HuH-7 (cell line): Measurements from ENCODE around the gene NR3C2.

Experiments used
- DNase-seq: peaks from one replicate; pipeline ENCODE4 v3.0.0; 2011; ENCODE audit warnings: low spot score

NR3C2 gene

DNA sequence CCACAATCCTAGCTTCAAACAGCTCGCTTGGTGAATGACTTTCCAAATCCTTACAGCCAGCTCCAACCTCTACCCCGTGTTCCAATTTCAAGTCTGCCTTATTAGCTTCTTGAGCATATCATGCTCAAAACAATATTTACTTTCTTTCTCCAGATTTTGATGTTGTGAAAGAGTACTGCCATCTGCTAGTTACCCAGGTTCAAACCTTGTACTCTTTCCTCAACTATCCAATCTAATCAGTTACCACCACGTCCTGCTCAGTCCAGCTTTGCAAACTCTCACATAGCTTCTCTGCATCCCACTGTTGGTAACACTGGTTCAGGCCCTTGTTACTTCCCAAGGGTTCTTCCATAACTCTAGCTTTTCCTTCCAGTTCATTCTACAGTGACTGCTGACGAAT, 179.1 kb downstream of the NR3C2 start:
- DNase-seq = no peak

DNA sequence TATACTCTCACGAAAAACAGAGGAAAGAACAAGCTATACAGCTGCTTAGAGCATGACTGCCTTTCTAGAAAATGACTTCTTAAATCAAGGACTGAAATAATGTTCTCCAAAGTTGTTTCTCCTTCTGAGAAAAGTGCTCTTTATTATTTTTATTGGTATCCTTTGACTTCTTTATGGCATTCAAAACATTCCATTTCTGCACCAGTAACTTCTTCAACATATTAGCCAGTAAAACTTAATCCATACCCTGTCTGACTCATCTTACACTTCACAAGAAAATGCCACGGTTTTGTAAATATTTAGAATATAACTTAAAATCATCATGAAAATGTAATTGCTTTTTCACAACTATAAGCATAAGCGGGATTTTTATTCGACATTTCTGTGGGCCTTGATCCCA, 180.4 kb downstream of the NR3C2 start:
- no peak for DNase-seq

DNA sequence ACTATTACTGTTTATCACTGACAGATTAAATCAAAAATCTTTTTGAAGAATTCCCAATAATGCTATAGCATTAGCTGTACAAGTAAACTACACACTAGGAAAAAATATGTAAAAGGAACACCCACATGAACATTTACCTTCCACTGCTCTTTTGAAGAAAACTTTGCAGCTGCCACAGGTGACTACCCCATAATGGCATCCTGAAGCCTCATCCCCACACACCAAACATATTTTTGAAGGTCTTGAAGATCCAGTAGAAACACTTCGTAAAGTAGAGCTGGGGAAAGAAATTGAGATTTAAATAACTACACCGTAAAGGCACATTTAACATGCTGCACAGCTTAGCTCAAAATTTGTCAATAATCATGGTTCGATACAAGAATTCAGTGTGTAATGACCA, 182.4 kb downstream of the NR3C2 start:
- no peak for DNase-seq

DNA sequence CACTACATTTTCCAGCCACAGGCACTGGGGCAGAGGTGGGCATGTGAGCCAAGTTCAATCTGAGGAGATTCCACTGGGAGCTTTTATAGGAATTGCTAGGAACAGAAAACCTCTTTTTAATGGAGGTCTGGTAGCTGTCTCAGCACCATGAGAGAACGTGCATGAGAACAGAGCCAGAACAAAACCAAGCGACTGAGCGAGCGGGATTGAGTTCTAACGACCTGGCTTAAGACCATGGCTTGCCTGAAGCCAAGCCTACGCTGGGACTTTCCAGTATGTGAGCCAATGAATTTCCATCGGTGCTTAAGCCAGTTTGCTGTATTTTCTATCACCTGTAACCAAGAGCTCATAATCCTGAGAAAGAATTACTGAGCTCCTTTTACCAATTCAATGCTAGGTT, 183.7 kb downstream of the NR3C2 start:
- no peak for DNase-seq

DNA sequence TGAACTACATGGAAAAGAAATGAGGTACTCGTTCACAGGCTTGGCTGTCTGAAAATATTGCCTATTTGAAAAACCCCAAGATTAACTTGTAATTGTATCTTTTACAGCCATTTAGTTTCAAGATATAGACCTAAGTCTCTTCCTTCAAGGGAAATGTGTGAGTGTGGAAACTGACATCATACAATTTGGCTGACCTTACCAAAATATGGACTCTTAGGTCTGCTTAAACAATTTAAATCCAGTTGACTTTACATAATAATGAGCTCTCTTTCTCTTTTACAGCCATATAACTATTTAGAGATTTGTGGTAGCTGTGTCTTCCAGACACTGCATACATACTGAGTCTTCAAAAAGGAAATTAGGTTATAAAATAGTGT, 186.9 kb downstream of the NR3C2 start:
- DNase-seq = no peak

DNA sequence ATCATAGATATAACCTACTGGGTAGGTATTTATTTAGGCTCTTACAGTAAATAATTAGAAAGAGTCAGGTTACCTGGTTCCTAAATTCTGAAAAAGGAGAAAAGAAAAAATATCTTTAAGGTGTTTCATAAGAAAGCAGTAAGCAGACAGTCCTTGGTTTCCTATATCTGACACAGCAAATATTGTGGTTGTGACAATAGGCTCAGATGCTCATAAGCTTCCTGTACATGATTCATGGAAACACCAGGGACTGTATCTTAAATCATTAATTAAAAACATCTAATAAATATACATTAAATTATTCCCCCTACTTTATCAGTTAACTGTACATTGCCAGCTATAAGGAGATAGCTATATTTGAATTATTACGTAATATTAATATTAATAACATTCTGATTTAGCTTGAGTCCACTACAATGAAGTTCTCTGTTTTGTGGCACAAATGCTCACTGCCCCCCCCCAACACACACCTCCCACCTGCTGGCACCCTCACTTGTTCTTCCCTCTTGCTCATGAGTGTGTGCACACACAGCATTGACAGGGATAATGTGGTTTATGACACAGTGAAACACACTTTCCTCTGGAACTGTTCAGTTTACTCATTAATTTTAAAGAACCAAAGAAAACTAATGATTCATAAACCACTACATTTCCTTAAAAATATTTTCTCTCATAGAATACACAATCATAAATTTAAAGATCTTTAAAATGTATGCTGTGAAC, 187.4 kb downstream of the NR3C2 start:
- DNase-seq = no peak

DNA sequence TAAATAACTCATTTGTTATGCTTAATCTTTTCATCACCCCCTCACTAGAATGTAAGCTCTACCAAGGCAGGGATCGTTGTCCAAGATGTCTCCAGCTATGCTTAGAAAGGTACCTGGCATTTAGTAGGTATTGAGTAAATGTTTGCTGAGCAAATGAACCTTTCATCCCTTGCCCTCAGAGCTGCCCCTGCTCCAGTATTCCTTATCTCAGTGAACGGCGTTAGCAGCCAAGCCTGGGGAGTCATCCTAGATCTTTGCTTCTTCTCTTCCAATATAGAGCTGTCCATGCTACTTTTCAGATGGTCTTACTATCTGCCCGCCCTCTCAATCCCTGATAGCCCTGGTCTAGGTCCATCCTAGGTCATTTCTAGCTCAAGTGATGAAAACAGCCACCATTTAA, 188.4 kb downstream of the NR3C2 start:
- no peak for DNase-seq

DNA sequence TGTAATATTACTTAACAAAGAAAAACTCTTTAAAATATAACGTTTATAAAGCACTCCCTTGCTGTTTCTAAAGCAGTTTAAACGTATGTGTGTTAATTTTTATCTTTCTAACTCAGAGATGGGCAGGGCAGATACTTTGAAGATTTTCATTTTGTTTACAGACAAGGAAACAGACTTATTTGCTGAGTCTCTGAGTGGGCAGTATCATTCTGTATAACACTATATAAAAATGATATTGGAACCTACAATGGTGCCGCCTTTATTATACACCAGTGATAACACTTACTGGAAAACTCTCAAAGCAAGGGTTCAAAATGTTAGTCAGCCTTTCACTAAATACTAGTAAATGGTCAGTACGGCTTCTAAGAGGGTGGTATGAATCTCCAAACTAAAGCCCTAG, 193.4 kb downstream of the NR3C2 start:
- DNase-seq = no peak

DNA sequence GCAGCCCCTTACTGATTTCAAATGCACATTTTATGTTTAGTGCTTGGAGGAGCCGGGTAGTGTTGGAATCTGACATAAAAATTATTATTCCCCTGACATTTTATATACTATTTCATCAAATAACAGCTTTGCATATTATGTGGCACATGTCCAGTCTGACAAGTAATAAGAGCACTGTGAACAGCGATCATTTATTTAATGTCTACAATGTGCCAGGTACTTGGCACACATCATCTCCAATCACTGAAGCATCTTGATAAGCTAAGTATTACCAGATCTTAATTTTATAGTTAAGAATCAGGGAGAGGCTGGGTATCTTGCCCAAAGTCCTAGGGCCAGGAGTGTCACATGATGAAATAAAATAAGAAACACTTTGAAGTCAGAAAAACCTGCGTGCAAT, 197.2 kb downstream of the NR3C2 start:
- no peak for DNase-seq

DNA sequence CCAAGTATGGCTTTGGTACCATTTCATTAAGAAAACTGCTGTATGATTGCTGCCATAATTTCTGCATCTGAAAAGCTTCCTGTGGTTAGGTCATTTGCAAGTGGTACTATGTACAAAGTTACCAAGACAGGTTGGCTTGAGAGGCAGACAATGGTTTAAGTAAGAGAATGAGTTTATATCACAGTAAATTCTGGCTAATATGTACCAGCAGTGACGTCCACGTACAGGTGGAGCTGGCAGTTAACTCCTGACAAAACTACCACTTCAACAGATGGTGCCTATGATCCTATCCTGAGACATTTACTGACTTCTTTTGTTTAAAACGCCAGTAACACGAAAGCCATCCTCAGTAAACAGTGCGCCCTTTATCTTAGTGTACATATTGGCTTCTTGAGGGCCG, 198.4 kb downstream of the NR3C2 start:
- DNase-seq = no peak

DNA sequence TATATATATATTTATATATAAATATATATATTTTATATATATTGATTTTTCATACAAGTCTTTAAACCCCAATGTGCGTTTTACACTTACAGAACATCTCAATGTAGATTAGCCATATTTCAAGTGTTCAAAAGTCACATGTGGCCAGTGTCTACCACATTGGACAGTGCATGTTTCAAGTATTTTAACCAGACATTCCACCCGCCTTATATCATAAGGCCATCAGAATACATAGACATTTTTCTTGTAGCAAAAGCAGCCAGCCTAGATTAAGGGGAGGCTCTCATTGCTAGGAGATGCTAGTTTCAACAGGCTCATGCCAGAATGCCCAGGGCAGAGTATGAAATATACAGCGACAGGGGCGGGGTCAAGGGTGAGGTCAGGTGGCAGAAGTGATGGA, 202.0 kb downstream of the NR3C2 start:
- DNase-seq = no peak

DNA sequence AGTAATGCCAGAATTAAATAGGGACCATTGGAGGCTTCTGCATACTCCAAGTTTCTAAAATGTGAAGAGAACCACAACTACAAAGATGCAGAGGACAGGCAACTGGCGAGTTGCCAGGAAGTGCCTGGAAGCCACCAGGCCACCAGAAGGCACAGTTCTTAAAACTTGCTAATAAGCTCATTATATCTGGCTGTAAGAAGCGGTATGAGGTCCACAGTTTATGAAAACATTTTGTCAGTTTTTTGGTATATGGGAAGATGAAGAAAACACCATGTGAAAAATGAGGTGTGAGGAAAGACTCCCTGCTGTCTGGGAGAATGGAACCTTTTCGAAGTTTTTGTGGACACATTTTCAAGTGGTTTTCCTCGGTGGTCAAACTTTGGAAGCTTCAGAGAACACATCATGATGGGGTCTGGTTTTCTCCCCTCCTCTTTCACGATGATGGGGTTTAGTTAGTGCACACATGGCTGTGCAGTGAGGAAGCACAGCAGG, 202.7 kb downstream of the NR3C2 start:
- DNase-seq = no peak

DNA sequence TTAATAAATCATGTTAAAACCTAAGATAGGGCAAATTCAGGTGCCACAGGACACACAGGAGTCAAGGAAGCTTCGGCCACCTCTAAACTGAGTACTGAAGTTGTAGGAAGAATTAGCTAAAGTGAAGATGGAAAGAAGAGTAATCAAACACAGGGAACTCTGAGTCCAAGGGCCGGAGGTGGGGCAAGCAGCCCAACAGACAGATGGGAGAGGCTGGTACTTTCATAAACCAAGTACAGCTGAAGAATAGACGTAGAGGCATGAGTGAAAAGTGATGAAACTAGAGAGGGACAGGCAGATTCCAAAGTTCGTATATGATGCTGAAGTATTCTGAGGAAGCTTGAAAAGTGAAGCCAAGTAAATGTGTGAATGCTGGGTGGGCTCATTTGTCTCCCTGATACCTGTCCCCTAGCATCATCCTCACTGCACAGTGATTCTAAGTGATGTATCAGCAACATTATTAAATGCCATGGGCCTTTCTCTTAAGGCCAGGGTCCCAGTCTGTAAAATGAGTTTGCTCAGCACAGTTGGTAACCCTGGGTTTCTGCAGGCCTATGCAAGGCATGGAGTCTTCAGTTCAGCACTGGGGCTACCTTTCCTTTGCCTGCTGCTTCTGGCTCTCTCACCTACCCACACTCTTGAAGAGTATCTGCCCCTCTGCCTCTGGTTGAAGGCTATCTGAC, 203.3 kb downstream of the NR3C2 start:
- DNase-seq = no peak

DNA sequence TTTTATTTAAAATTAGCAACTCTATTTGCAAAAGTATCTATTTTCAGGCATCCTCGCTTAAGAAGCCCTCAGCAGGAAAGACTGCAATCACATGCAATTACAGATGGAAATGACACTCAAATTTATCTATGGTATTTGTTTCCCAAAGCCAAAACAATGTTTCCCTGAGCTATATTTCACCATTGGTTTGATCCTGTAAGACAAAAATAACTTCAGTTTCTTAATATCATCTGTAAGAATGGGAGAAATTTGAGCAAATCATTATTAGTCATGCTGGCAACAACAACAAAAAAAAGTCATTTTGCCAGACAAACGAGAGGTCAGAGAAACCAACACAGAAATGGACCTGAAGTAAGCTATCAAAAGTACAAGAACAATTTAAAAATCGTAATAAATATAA, 204.1 kb downstream of the NR3C2 start:
- DNase-seq = no peak

DNA sequence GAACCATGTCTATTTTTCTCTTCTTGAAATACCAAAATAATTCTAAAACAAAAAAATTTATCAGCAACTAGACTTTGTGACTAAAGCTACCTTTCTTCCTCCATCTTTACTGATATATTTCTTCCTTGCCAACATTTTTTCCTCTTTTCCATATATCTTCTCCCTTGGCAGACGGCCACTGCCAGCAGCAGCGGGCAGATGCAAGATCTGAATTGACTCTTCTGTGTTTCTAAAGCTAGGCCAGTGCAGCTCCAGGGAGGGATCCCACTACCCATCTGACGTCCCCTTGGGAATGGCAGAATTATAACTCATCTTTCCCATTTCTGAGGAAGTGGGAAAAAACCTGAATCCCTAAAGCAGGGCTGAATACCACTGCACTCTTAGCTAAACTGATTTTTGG, 206.4 kb downstream of the NR3C2 start:
- no peak for DNase-seq

DNA sequence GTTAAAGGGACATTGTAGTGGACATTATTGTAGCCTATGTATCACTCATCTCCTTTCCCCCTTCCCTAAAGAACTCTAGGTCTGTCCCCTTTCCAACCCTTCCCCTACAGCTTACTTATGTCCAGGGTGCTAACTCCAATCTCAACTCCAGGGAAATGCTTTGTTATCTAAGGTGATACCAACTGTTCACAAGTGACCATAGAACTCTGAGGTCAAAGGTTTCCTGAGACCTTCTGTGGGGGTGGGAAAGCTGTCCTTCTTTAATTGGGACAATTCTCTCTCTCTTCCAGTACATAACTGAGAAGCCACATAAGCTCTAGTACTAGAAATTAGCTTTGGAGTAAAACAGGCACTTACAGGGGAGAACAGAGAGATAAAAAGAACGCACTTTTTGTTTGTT, 212.4 kb downstream of the NR3C2 start:
- no peak for DNase-seq

DNA sequence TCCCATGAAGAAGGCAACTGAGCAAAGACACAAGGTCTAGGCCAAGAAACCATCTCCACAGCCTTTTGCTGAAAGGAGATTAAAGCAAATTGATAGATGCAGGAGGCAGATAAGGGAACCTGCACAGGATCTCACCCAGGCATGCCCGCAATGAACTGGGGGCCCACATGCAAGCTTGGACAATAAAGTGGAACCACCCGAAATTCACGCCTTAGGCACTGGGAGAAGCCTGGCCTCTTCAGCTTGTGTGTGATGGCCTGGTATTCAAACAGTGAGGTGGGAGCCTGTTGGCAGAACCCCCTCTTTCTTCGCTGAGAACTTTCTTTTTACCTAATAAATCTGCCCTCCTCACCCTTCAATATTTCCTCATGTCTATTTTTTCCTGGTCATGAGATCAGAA, 213.2 kb downstream of the NR3C2 start:
- no peak for DNase-seq

DNA sequence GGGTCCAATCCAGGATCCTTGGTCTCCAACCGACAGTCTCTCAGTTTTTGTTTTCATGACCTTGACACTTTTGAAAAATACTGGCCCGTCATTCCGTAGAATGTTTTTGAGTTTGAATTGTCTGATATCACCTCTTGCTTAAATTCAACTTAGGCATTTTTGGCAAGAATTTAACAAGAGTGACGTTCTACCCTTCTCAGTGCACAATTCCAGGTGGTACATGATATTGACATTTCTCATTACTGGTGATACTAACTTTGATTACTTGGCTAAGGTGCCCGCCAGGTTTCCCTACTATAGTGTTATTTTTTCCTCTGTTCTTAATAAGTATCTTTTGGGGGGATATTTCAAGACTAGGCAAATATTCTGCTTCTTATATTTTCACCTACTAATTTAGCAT, 215.1 kb downstream of the NR3C2 start:
- no peak for DNase-seq

DNA sequence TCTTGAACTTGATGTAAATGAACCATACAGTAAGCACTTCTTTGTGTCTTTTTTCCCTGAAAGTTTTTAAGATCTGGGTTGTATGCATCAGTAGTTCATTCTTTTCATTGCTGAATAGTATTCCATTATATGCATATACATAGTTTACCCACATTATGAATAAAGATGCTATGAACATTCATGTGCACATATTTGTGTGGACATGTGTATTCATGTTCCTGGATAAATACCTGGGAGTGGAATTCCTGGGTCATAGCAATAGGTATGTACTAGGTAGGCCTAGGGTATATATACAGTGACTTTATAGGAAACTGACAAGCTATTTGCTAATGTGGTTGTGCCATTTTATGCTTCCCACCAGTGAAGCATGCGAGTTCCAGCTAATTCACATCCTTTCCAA, 215.9 kb downstream of the NR3C2 start:
- DNase-seq = no peak

DNA sequence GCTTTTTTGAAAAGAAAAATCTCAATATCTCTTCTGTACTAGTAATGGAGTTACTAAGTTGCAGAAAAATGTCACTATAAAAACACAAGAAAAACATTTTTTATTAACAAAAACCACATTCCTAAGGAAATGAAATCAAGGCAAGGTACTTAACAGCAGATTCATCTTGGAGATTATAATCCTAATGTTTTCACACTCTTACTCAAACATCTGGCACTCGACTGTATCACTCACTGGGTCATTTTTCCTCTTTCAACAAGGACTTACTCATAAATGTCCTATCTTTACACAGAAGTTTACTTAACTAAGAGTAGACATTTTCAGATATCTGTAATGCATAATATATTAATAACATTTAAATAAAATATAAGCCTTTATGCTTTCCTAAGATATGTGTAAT, 216.6 kb downstream of the NR3C2 start:
- DNase-seq = no peak

DNA sequence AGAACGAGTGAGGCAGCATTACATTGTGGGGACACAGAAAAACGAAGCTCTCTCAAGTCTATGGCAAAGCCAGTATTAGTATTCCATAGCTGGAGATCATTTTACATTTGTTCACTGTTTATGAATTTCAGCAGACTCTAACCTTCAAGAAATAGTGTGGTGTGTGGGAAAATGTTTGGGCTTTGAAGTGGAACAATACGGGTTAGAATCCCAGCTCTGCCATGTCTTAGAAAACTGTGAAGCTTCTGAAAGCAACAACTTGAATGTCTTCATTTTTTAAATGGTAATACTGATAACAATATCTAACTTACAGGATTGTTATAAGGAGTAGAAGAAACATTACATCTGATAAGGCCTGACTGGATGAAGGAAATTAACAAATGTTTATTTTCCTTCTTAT, 217.7 kb downstream of the NR3C2 start:
- DNase-seq = no peak

DNA sequence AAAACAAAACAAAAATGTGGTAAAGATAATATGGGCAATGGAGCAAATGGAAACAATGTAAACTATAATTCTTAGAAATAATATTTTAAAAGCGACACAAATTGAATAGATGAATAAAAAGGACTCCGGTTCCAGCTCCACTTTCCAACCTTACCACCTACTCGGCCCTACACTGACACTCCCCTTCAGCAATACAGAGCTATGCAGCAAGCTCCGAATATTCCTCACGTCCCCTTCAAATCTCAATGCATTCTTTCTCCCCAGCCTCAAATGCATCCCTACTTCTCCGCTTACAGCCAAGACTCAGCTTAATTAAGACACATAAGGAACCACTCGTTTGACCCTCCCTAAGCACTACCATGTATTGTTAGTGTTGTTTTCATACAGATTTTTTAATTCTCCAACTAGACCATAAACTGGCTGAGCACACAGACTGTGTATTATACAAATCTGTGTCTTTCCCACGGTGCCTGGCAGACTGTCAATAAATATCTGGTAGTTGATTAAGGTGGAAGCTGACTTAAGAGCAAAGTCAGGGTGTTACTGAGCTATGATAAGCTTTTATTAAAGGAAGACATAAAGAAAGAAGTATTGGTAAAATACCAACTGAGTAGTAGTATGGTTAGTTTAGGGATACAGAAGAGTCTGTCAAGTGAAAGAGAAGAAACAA, 219.1 kb downstream of the NR3C2 start:
- DNase-seq = no peak
